AG09319 (cell line): Measurements from ENCODE around the gene AGGF1.
A peak's percentile ranks its signal among the peaks of the same experiment; 100 is the strongest.
"Not testable (repeated sequence)": the region's sequence is repeated elsewhere in the genome, so short reads cannot be mapped to it uniquely, and the experiment has no call there.

Experiments used
- DNase-seq: peaks from one replicate; pipeline ENCODE4 v3.0.0-alpha.2; 2010; ENCODE audit warnings: low read depth; ENCODE audit errors: extremely low read depth
- TF ChIP-seq, protein P1 (sequence below): IDR thresholded peaks from 2 replicates; pipeline ENCODE4 v1.5.1; 2011; ENCODE audit warnings: low read depth, mild to moderate bottlenecking, inconsistent platforms, low read length, moderate library complexity

AGGF1 gene

DNA sequence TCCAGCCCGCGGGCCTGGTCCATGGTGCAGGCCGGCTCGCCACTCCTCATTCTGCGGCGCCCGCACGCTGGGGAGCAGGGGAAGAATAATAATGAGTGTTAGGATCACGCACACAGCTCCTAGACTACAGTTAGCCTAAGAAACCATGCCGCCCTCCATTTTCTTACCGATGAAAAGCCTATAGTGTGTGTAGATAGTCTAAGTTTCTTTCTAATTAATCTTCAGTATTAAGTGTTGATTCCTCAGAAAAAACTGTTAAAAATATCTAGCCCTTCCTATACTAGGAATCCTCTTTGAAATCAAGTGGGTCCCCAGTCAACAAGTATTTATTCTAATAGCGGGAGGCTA lies 47.6 kb downstream of the AGGF1 start:
- TF ChIP-seq, protein P1, sequence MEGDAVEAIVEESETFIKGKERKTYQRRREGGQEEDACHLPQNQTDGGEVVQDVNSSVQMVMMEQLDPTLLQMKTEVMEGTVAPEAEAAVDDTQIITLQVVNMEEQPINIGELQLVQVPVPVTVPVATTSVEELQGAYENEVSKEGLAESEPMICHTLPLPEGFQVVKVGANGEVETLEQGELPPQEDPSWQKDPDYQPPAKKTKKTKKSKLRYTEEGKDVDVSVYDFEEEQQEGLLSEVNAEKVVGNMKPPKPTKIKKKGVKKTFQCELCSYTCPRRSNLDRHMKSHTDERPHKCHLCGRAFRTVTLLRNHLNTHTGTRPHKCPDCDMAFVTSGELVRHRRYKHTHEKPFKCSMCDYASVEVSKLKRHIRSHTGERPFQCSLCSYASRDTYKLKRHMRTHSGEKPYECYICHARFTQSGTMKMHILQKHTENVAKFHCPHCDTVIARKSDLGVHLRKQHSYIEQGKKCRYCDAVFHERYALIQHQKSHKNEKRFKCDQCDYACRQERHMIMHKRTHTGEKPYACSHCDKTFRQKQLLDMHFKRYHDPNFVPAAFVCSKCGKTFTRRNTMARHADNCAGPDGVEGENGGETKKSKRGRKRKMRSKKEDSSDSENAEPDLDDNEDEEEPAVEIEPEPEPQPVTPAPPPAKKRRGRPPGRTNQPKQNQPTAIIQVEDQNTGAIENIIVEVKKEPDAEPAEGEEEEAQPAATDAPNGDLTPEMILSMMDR = no peak

DNA sequence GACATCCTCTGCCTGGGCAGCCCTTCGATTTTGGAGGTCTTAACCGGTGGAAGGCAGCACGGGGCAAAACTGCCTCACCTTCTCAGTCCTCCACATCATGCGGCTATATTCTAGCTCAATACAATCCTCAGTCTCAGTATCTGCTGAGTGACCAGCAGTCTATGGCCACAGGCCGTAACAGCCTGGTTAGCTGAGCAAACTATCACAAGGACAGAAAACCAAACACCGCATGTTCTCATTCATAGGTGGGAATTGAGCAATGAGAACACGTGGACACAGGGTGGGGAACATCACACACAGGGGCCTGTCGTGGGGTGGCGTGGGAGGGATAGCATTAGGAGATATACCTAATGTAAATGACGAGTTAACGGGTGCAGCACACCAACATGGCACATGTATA lies 50.3 kb downstream of the AGGF1 start:
- not testable (repeated sequence) for DNase-seq

More for the DNA sequence above, 47.6 kb downstream of the AGGF1 start:
- DNase-seq = no peak

DNA sequence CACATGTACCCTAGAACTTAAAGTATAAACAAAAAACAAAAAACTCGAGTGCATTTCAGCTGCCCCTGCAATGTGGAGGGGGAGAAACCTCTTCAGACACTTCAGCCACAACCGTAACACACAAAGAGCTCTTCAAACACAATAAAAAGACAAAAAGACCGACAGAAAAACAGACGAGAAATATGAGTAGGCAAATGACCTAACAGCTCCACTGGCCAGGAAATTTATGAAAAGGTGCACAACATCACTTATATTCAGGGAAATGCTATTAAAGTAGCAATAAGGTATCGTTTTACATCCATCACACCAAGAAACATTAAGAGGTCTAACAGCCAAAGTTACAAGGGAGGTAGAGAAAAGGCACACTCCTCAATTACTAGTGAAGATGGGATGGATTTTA lies 50.7 kb downstream of the AGGF1 start:
- DNase-seq = no peak

DNA sequence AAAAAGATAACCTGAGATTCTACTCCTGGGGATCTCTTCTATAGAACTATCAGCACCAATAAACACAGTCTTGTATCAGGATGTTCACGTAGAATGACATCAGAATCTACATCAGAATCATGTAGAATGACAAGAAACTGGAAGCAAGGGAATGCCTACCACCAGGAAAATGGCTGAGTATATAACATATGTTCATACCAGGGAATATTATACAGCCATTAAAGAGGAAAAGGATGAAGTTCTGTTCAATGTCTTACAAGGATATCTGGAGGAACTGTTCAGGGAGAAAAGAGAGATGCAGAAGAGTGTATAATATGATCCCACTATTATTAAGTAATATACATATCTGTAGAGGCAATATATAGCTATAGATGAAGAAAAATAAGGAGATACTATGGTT lies 52.1 kb downstream of the AGGF1 start:
- TF ChIP-seq, protein P1 = no peak
- no peak for DNase-seq

More for the DNA sequence above, 50.7 kb downstream of the AGGF1 start:
- TF ChIP-seq, protein P1 = no peak

DNA sequence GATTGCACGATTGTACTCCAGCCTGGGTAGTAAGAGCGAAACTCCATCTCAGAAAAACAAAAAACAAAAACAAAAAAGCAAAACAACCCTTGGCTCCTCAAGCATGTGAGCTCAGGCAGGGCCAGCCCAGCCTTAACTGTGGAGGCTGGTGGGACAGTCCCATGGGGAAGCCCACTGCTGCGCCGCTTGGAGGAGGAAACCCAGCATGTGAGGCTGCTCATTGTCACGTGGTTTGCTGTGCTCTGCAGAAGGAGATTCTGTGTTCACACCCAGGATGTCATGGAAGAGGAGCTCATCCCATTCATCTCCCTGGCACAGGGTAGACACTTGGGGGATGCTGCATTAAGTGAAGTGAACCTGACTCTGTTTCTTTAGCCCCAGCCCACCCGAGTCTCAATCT lies 52.9 kb downstream of the AGGF1 start:
- TF ChIP-seq, protein P1 = no peak
- DNase-seq = no peak

DNA sequence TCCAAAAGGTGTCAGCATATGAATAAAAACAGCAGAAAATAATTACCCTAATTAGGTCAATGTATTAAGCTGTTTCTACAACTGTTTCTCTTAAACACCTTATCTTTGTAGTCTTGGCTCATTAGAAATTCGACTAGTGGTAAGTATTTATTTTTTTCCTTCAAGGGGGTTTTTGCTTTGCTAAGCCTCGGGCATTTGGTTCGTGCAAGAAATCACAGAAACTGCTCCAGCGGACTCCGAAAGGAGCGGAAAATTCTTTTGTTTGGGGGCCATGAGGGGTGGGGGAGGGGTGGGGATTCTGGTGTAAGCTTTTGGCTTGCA lies 56.1 kb downstream of the AGGF1 start:
- DNase-seq = no peak

DNA sequence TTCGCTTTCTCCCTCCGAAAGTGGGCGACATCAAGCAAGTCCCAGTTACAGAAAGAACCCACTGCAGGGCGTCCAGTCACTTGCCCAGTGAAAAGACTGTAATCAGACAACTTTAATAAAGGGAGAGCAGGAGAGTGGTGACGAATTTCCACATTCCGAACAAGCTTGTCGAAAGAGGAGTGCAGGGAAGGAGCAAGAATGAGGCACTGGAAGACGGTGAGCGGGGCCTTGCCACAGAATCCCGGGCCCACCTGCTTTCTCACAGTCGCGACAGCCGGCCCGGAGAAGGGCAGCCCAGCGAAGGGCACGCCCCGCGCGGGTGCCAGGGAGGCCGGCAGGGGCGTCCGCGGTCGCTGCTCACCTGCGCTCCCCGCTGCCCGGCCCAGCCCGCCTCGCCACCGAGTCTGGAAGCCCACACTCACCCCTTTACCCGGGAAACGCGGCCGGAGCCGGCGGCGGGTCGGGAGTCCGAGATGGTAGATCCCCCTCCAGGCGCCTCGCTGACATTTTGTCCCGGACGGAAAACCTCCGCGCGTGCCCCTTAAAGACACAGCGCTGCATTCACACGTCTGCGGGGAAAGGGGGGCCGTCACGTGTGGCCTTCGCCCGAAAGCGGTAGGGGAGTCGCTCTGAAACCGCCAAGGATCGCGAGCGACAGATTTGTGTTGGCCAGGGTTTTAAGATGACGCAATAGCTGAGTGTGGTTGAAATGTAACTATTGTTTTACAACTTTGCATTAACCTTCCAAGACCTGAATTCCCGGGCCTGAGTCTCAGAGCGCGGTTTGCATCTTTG lies 56.7 kb downstream of the AGGF1 start, which contains the start of gene ZBED3:
Gene ZBED3, minus strand, starts transcription at position 597 of the 795 bp plus-strand sequence. CDS start 9,407 bp downstream, outside the sequence.
- no peak for DNase-seq

More for the DNA sequence above, 56.1 kb downstream of the AGGF1 start:
- TF ChIP-seq, protein P1 = no peak

More for the DNA sequence above, 56.7 kb downstream of the AGGF1 start, which contains the start of gene ZBED3:
- TF ChIP-seq, protein P1 = peak; percentile 21
